ENCODE measurements around the gene RGS19. TPM values are rescaled to one million over a fixed set of nuclear protein-coding genes. Genes with fewer than 3 reads are reported as not detected.

RGS19 gene
- total RNA-seq, 4 donors from 2014 or later, result 4.6 to 38.8 (median 6.7) TPM

- Histone ChIP-seq H3K36me3 (no peaks in the 10 kb centered on the region), H3K4me1 (peaks cover 0 to 20% of the 10 kb centered on the region in 2 donors), H3K4me3 (no peak overlapping the region), H3K27me3 (no peaks in the 10 kb centered on the region), H3K9me3 (no peaks in the 10 kb centered on the region), H3K27ac (no peak overlapping the region)
- no peak for TF ChIP-seq POLR2A (IDR thresholded peaks at IDR 0.05)
- no peak for TF ChIP-seq CTCF (IDR thresholded peaks at IDR 0.05)
- no peak for DNase-seq
- intact Hi-C loops (cut with DNase I; ENCODE audit: low total_unique reads), result no loop called here
Measured at GRCh38 chr20:64065062-64065973, 14.0 kb downstream of the RGS19 start.

GRCh38 chr20:64064145-64064698, 15.1 kb downstream of the RGS19 start:
- Histone ChIP-seq H3K9me3 (no peaks in the 10 kb centered on the region), H3K27ac (peak overlapping the region in 1 of 2 donors; percentile 81), H3K4me1 (peaks cover 0 to 20% of the 10 kb centered on the region in 2 donors), H3K36me3 (no peaks in the 10 kb centered on the region), H3K4me3 (peak overlapping the region; percentile 78 to 92), H3K27me3 (no peaks in the 10 kb centered on the region)
- TF ChIP-seq CTCF (IDR thresholded peaks at IDR 0.05), result no peak
- no peak for TF ChIP-seq POLR2A (IDR thresholded peaks at IDR 0.05)
- no peak for DNase-seq
- intact Hi-C loops (cut with DNase I; ENCODE audit: low total_unique reads), result no loop called here

- H3K27me3 ChIP-seq, result no peaks in the 10 kb centered on the region
- TF ChIP-seq CTCF (IDR thresholded peaks at IDR 0.05), result no peak
- no peak for TF ChIP-seq POLR2A (IDR thresholded peaks at IDR 0.05)
- DNase-seq, result peak in 1 of 2 donors; percentile 45
- H3K4me1 ChIP-seq, result peaks cover 0 to 20% of the 10 kb centered on the region in 2 donors
- intact Hi-C loops (cut with DNase I; ENCODE audit: low total_unique reads), result no loop called here
- peak overlapping the region; percentile 78 to 92 for H3K4me3 ChIP-seq
- no peaks in the 10 kb centered on the region for H3K9me3 ChIP-seq
- peak overlapping the region; percentile 79 to 81 for H3K27ac ChIP-seq
- no peaks in the 10 kb centered on the region for H3K36me3 ChIP-seq
Measured at GRCh38 chr20:64063389-64064144, 15.8 kb downstream of the RGS19 start.

GRCh38 chr20:64062596-64063388, 16.5 kb downstream of the RGS19 start, which contains the start of gene TCEA2:
TCEA2 (plus strand) TSS chr20:64063198; CDS start chr20:64063313, 115 bp downstream.
- peak within 1 kb of the TSS; percentile 78 to 92 for H3K4me3 ChIP-seq
- intact Hi-C loops (cut with DNase I; ENCODE audit: low total_unique reads), result no loop called here
- peak within 1 kb of the TSS; percentile 82 to 85 for H3K27ac ChIP-seq
- H3K4me1 ChIP-seq, result peaks cover 0 to 20% of the 10 kb centered on the region in 2 donors
- no peaks in the 10 kb centered on the region for H3K9me3 ChIP-seq
- DNase-seq, result peak; percentile 97
- no peaks in the 10 kb centered on the region for H3K27me3 ChIP-seq
- TF ChIP-seq CTCF (IDR thresholded peaks at IDR 0.05), result peak in 1 of 4 experiments; percentile 58
- TF ChIP-seq POLR2A (IDR thresholded peaks at IDR 0.05), result peak; percentile 60 to 78
- H3K36me3 ChIP-seq, result no peaks in the 10 kb centered on the region
